ENCODE results near the gene MT1M.
A peak's percentile ranks its signal among the peaks of the same experiment; 100 is the strongest.

MT1M gene

DNA sequence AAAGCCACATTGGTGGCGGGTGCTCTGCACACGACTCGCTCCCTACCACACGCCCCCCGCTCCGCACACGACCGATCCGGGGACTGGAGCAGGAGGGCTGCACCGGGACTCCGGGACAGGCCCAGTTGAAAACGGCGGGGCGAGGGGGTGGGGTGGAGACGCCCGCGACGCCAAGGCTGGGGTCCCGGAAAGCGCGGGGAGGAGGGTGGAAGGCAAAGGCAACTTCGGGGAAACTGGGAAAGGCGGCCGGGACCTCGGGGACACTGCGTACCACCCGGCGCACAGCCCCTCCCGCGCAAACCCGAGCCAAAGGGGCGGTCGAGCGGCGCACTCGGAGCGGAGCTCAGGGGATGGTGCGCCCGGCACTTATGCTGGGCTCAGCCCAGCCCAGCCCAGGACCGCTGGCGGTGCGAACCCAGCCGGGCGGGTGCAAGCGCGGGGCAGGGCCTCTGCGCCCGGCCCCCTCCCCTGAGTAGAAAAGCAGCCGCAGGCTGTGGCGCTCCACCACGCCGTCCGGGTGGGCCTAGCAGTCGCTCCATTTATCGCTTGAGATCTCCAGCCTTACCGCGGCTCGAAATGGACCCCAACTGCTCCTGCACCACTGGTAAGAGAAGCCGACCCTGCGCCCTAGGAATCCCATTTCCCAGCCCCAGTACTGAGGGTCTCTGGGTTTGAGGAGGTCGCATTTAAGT lies at the start of gene MT1M:
MT1M (plus strand) TSS at position 504 of the 692 bp plus-strand sequence; CDS start at position 577, 73 bp downstream.
- no peak for DNase-seq

GRCh38 chr16:56582911-56583310 lies 49.5 kb upstream of the MT1M start:
- DNase-seq, result peak; percentile 12

DNA sequence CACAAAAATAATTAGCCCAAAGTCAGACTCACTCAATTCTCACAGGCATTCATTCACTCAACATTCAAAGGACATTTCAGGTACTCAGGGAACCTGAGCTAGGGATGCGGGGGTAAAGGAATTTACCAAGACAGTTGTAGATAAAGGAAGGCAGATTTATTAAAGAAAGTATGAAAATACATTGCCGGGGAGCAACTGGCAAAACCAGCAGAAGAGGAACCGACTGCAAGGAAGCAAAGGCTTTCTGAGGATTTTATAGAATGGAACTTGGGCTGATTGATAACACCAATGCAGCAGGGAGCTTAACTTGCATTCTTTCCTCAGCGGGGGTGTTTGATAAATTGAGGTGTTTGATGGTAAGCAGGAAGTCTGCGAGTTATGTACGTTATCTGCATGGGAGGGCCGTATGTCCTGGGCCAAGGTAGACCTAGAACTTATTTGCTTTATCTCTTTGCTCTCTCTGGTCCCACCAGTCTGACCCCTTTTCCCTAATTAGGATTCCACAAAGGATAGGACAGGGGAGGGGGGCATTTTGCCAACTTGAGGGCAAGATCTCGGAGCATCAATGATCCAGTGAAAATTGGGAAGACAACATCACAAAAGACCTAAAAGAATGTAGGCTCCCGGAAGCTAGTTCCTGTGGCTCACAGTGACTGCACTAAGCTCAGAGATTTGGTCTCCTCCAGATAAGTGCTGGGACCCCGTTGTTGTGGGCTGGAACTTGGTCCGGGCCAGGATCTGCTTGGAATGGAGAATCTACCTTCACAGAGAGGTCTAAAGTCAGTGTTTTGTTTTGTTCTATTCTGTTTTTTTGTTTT lies 48.9 kb upstream of the MT1M start:
- DNase-seq, result peak; percentile 33

- DNase-seq, result peak; percentile 38
These were observed 48.2 kb upstream of the MT1M start for GRCh38 chr16:56584276-56584675.

GRCh38 chr16:56588781-56589140 lies 43.7 kb upstream of the MT1M start:
- DNase-seq, result peak; percentile 27

GRCh38 chr16:56589141-56590039 lies 43.1 kb upstream of the MT1M start, which contains the start of gene MT3:
TSS of gene MT3 (plus strand) at chr16:56589528. CDS start at chr16:56589591, 63 bp downstream.
- DNase-seq, result peak; percentile 48

DNA sequence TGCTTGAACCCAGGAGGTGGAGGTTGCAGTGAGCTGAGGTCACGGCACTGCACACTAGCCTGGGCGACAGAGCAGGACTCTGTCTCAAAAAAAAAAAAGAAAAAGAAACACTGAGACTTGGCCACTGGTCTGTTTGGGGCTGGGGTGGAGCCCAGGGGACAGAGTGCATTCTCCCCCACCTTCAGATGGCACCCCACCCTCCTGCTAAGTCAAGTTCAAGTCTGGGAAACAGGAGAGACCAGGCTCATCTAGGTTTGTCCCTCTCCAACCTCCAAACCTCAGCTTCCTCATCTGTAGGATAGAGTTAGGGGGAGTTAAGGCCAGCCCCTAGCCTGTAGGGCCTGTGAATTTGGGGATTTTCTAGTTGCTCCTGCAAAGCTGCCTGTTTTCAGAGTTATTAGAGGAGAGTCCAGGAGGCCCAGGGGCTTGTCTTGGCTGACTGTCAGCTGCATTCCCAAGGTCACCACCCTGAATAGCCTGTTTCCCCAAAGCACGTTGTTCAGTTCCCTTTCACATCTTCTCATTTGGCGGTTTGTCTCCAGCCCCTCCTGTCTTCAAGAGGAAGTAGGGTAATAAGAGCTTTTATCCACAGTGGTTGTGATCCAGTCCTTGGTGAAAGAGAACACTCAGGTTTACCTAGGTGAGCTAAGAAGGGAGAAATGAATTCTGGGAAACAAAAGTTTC lies 40.9 kb upstream of the MT1M start:
- DNase-seq, result peak; percentile 43

- DNase-seq, result no peak
These were observed 38.7 kb upstream of the MT1M start for GRCh38 chr16:56593573-56594291.

DNA sequence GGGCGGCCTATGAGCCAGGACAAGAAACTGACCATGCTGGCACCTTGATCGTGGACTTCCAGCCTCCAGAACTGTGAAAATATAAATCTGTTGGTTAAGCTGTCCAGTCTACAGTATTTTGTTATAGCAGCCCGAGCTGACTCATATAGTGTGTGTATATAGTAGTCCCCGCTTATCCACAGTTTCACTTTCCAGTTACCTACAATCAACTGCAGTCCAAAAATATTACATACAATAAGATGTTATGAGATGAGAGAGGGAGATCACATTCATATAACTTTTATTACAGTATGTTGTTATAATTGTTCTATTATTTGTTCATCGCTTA lies 38.2 kb upstream of the MT1M start:
- no peak for DNase-seq

GRCh38 chr16:56600398-56600999 lies 32.0 kb upstream of the MT1M start:
- DNase-seq, result no peak

DNA sequence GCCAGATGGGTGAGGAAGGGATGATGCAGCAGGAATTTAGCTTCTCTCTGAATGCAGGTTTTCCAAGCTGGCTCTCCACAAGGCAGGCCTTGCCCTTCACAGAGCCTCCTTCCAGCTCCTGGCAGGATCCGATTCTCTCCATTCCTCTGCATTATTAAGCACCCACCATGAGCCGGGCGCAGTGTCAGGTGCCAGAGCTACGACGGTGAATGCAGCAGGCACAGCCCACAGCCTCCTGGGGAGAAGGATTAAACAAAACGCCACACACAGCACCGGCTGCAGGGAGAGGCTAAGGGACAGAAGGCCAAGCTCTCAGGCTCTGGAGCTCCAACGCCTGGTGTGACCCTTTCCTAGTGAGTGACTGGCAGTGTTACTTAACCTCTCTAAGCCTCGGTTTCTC lies 31.1 kb upstream of the MT1M start:
- no peak for DNase-seq

DNA sequence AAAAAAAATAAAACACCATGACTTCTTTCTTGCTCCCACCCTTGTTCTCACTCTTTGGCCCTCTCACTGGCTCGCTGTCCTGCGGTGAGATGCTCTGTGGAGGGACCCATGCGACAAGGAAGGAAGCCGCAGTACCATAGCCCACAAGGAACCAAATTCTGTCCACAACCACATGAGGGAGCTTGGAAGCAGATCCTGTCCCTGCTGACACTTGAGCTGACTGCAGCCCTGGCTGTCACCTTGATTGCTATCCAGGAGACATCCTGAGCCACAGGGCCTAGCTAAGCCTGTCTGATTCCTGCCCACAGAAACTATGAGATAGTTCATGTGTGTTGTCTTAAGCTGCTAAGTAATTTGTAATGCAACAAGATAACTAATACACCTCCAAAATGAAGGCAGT lies 28.9 kb upstream of the MT1M start:
- peak; percentile 85 for DNase-seq

DNA sequence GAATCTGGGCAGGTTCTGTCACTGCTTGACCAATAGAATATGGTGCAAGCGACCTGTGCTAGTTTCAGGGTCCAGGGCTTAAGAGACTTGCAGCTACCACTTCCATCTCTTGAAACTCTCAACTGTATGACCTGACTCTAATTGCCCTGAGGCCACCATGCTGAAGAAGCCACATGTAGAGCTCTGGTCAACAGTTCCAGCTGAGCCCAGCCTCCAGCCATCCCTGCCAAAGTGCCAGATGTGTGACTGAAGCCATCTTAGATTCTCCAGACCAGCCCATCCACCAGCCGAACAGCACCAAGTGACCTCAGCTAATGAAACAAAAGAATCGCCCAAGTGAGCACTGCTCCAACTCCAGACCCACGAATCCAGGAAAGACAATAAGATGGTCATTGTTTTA lies 27.5 kb upstream of the MT1M start:
- DNase-seq, result no peak

DNA sequence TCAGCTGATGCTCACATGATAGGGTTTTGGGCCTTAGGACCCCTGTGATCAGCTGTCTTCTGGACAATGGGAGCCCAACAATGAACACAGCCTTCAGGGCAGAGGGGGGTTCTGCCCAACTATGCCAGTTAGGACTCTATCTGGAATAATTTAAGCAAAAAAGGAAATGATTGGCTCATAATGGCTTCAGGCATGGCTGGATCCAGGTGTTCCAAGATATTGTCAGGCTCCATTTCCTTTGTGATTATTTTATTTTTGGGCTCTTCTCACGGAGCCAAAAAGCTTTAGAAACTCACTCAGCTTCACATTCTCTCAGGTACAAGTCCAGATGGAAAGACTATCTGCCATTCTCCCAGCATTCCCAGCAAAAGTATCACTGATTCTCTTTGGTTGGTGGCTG lies 27.0 kb upstream of the MT1M start:
- no peak for DNase-seq

- DNase-seq, result no peak
These were observed 26.4 kb upstream of the MT1M start for GRCh38 chr16:56606071-56606475.

DNA sequence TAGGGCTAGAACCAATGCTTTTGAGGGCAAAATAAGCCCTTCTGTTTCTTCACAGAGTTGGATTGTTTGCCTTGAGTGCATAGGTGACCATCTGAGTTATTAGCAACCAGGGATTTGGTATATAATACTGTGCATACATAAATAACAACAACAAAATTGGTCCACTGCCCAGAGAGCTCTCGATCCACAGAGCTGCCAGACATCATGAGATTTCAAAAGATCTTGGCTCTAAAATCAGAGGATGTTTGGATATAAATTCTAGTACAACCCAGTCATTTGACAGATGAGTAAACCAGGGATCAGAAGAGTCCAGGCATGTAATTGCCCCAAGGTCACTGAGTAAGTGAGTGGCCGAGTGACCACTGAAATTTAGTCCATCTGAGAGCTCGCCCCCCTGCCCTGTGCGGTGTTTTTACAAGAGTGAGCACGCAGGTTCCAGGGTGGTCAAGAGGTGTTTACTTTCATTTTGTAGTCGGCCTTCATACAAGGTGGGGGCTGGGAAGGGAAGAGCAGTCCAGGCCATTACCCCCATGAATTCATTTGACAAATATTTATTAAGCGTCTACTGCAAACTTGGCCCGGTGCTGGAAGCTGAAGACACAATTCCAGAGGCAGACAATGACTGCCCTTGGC lies 25.9 kb upstream of the MT1M start:
- peak; percentile 56 for DNase-seq

- peak; percentile 93 for DNase-seq
These were observed 25.3 kb upstream of the MT1M start for GRCh38 chr16:56607109-56607618.

DNA sequence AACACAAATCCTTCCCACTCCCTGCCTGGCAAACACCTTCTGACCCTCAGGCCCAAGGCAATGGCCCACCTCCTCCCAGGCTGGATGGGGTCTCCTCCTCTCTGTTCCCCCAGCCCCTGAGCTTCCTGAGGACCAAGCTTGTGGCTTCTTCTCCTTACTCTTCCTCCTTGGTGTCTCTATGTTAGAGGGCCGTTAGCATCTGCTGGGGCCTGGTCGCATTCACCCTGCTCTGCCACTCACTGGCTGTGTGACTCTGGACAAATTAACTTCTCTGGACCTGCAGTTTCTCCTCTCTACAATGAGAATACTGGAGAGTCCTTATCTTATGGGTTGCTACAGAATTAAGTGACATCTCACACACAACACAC lies 24.8 kb upstream of the MT1M start:
- no peak for DNase-seq

DNA sequence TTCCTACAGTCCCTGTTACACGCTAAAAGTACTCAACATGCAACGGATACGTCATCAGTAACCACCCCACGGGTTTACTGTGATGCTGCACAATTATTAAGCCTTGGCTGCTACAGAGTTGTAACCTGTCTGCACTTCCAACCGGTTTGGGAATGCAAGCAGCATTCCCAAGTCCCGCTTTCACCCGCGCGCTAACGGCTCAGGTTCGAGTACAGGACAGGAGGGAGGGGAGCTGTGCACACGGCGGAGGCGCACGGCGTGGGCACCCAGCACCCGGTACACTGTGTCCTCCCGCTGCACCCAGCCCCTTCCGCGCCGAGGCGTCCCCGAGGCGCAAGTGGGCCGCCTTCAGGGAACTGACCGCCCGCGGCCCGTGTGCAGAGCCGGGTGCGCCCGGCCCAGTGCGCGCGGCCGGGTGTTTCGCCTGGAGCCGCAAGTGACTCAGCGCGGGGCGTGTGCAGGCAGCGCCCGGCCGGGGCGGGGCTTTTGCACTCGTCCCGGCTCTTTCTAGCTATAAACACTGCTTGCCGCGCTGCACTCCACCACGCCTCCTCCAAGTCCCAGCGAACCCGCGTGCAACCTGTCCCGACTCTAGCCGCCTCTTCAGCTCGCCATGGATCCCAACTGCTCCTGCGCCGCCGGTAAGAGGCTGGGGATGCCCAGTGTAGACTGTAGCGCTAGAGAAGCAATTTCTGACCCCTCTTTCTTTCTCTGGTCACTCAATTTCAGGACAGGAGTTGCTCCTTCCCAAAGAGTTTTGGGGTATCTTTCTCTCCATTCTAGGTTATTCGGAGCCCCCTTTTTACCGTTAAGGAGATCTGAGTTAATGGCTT lies 24.2 kb upstream of the MT1M start, which contains the start of gene MT2A:
MT2A (plus strand) TSS at position 542 of the 833 bp plus-strand sequence; CDS start at position 614, 72 bp downstream.
- peak; percentile 97 for DNase-seq

Measured in islet precursor cell (in vitro differentiated cells).